Measurements from ENCODE around the gene PPP4R2.

Gene PPP4R2, protein sequence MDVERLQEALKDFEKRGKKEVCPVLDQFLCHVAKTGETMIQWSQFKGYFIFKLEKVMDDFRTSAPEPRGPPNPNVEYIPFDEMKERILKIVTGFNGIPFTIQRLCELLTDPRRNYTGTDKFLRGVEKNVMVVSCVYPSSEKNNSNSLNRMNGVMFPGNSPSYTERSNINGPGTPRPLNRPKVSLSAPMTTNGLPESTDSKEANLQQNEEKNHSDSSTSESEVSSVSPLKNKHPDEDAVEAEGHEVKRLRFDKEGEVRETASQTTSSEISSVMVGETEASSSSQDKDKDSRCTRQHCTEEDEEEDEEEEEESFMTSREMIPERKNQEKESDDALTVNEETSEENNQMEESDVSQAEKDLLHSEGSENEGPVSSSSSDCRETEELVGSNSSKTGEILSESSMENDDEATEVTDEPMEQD
- long read RNA-seq, donor 1, full-length matches to known transcripts, result 24 of 32 reads
- long read RNA-seq, donor 1, partial matches to known transcripts, result 8 of 32 reads
- long read RNA-seq, donor 1, other reads (novel, unspliced or antisense), result 0 of 32 reads
- long read RNA-seq, donor 2, full-length matches to known transcripts, result 14 of 19 reads
- long read RNA-seq, donor 2, partial matches to known transcripts, result 5 of 19 reads
- long read RNA-seq, donor 2, other reads (novel, unspliced or antisense), result 0 of 19 reads
- long read RNA-seq, donor 3, full-length matches to known transcripts, result 9 of 20 reads
- long read RNA-seq, donor 3, partial matches to known transcripts, result 11 of 20 reads
- long read RNA-seq, donor 3, other reads (novel, unspliced or antisense), result 0 of 20 reads
- long read RNA-seq, donor 4, full-length matches to known transcripts, result 21 of 21 reads
- long read RNA-seq, donor 4, partial matches to known transcripts, result 0 of 21 reads
- long read RNA-seq, donor 4, other reads (novel, unspliced or antisense), result 0 of 21 reads
- long read RNA-seq, donor 5, full-length matches to known transcripts, result 29 of 40 reads
- long read RNA-seq, donor 5, partial matches to known transcripts, result 11 of 40 reads
- long read RNA-seq, donor 5, other reads (novel, unspliced or antisense), result 0 of 40 reads
- long read RNA-seq, donor 6, full-length matches to known transcripts, result 17 of 40 reads
- long read RNA-seq, donor 6, partial matches to known transcripts, result 23 of 40 reads
- long read RNA-seq, donor 6, other reads (novel, unspliced or antisense), result 0 of 40 reads
- long read RNA-seq, donor 7, full-length matches to known transcripts, result 44 of 71 reads
- long read RNA-seq, donor 7, partial matches to known transcripts, result 27 of 71 reads
- long read RNA-seq, donor 7, other reads (novel, unspliced or antisense), result 0 of 71 reads
- long read RNA-seq, donor 8, full-length matches to known transcripts, result 18 of 27 reads
- long read RNA-seq, donor 8, partial matches to known transcripts, result 9 of 27 reads
- long read RNA-seq, donor 8, other reads (novel, unspliced or antisense), result 0 of 27 reads

DNA sequence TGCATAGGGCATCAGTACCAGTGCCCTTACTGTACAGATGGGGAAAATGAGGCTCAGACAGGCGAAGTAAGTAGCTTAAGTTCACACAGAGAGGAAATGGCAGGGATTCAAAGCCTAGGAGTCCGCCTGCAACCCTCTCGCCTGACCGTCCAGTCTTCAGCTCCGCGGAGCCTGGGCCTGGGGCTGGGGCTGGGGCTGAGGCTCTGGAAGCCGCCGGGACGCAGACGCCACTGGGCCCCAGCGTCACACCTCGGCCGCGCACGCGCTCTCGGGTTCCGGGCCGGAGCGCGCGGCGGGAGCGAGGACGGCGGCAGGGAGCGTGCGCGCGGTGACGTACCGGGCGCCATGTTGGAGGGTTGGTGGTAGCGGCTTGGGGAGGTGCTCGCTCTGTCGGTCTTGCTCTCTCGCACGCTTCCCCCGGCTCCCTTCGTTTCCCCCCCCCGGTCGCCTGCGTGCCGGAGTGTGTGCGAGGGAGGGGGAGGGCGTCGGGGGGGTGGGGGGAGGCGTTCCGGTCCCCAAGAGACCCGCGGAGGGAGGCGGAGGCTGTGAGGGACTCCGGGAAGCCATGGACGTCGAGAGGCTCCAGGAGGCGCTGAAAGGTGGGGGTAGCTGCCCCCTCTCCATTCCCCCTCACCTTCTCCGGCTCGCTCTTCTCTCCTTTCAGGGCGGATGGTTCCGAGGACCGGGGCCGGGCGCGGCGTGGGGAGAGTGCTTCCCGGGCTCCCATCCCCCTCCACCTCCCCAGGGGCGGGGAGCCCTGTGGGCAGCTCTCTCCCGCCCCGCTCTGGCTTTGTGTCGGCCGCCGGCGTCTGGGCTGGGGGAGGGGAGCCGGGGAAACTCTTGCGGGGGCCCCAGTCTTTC is at the start of gene PPP4R2:
Gene PPP4R2 (plus strand): TSS at position 339 of the 861 bp plus-strand sequence. CDS start 227 bp downstream, at position 566.
- peak; percentile 93 for DNase-seq

DNA sequence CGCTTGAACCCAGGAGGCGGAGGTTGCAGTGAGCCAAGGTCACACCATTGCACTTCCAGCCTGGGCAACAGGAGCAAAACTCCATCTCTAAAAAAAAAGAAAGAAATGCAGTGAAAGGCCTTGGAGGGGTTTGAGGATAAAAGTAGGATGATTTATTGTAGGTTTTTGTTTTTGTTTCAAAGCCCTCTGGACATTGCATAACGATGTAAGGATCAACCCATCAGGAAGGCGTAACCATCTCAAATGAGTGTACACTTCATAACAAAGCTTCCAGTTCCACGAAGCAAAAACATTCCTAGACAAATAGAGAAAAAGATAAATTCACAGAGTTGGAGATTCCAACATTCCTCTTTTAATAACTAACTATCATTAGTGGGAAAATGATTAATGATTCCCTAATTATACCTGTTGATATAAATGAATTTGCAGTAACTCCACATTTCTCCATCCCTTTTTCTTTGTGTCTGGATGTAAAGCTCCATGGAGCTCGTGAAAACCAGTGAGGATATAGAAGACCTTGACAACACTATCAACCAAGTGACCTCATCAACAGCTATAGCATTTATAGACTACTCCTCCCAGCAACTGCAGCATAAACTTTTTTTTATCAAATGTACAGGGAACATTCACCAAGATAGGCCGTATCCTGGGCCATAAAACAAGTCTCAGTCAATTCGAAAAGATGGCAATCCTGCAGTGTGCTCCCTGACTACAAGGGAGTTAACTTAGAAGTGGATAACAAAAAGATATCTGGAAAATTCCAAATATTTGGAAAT is 48.7 kb upstream of the PPP4R2 start:
- DNase-seq, result no peak

DNA sequence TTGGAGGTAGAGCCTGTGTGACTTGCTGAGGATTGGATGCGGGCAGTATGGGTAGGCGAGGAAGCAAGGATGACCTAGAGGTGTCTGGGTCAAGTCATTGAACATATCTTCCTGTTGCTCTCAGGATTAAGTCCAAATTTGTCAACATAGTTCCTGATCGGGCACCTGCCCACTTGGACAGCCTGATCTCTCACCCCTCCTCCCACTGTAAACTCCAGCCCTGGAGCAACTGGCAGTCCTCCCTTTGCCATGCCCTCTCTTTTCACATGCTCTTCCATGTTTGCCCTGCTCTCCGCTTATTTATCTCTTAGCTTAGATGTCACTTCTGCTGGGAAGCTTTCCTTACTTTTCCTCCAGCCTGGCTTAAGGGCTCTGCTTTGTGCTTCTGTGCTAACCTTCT is 47.6 kb upstream of the PPP4R2 start:
- no peak for DNase-seq

DNA sequence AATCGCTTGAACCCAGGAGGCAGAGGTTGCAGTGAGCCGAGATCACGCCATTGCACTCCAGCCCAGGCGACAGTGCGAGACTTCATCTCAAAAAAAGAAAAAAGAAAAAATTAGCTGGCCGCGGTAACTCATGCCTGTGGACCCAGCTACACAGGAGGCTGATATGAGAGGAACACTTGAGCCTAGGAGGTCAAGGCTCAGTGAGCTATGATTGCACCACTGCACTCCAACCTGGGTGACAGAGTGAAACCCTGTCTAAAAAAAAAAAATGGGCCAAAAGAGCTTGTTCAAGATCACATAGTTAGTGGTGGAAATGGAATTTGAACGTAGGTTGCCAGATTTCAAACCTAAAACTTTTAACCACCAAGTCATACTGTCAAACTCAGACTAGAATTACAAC is 46.2 kb upstream of the PPP4R2 start:
- DNase-seq, result no peak

DNA sequence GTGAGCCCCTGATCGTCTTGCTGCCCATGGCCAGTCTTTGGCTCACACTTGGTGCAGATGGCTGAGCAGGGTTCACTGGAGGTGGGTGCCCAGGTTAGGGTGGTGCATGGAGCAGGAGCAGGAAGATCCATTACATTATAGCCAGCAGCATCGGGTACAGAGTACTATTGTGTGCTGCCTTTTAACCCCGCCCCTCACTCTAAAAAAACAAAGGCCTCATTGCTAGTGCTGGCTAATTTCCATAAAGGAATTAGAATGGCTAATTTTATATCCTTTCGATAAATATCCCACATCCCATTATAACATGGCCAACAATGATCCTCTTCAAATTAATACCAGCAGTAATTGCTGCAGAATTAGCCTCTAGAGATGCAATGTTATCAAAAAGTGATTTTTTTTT is 45.8 kb upstream of the PPP4R2 start:
- DNase-seq, result no peak

DNA sequence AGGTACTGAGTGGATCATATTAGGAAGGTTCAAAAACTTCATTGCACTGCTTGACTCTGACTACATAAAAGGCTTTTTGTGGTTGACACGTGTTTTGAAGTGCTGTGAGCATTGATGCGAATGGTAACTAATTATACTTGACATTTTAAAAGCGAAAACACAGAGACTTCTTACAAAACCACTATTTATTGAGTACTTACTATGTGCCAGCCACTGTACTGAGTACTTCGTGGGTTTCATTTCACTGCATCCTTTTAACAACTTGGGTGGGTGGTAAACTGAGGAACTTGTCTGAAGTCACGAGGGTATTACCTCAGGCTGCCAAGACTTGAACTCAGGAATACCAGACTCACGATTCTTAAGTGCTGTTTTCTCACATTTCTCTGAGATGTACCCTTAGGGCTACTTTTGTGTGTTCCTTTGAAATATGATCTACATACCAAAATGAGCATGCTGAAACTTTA is 45.3 kb upstream of the PPP4R2 start:
- DNase-seq, result no peak

DNA sequence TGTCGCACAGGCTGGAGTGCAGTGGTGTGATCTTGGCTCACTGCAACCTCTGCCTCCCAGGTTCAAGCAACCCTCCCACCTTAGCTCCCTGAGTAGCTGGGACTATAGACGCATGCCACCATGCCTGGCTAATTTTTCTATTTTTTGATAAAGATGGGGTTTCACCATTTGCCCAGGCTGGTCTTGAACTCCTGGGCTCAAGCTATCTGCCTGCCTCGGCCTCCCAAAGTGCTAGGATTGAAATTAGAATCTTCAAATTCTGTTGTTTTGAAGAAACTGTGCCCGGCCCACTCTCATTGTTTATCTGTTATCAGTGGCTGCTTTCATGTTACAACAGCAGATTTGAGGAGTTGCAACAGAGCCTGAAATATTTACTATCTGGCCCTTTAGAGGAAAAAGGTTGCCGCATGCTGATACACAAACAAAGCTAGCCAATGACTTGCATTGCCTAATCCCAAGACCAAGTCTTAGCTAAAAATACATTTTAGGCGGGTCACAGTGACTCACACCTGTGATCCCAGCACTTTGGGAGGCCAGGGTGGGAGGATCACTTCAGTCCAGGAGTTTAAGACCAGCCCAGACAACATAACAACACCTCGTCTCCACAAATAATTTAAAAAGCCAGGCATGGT is 43.2 kb upstream of the PPP4R2 start:
- DNase-seq, result no peak

DNA sequence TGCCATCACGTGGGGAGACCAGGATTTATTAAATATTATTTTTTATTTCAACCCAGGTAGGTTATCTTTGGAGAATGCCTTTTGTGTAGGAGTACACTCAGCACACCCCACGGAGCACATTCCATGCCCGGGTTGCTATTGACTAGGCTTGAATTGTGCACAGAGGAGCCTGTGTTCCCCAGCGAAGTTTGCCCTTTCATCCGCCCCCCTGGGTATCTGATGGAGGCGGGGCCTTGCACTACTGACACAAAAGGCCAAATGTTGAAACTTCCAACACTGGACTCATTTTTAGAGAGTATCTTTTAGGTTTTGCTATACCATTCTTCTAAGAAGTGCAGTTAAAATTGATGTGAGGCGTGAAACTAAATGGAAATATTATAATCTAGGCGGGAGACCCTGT is 39.3 kb upstream of the PPP4R2 start:
- DNase-seq, result no peak

DNA sequence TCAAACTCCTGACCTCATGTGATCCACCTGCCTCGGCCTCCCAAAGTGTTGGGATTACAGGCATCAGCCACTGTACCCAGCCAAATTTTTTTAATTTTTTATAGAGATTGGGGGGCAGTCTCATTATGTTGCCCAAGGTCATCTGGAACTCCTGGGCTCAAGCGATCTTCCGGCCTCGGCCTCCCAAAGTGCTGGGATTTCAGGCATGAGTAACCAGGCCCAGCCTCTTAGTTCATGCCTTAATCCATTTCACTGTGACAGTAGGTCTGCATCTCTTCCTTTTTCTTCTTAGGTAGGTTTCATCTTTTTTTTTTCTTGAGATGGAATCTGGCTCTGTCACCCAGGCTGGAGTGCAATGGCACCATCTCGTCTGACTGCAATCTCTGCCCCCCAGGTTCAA is 37.3 kb upstream of the PPP4R2 start:
- DNase-seq, result no peak

DNA sequence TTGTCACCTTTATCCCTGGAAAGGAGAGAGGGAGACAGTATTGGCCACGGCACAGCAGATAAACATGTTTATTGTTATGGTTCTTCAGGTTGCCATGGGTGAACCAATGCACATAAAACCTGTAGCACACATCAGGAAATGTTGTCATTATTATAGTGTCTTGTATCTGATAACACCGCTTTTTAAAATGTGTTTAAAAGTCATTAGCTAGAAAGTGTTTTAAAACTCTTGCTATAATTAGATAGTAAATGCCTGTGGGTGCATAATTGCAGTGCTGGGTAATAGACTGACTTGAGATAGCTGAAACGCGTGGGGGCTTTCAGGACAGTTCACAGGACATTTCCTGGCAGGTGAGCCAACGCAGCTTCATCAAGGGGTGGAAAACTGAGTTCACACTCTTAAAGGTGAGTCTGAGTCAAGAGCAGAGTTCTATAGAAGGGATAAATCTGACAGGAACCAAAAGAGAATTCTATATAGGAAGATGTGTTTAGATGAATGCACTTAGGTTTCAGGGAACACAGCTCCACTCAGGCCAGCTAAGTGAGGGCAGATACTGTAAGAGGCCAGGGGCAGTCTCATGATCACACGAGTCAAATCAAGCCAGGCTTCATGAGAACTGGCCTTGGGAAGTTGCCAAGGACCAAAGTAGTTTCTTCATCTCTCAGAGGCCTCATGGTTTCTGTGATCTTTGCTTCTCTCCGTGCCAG is 35.6 kb upstream of the PPP4R2 start:
- DNase-seq, result no peak

DNA sequence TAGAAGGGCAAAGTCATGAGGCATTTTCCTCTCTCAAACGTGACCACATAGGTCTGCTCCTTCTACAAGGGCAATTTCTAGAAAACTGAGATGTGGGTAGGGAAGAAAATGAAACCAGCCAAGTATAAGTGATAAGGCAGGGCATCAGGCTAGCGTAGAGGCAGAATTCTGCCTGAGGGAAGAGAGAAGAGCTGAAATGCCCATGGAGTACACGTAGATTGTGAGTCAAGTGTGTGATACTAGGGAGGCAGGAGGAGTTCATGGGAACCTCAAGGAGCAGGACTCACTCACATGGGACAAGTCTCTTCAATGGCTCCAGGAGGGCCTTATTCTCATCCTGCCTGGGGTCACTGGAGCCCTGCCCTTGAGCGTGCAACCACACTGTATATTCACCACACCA is 34.9 kb upstream of the PPP4R2 start:
- no peak for DNase-seq

DNA sequence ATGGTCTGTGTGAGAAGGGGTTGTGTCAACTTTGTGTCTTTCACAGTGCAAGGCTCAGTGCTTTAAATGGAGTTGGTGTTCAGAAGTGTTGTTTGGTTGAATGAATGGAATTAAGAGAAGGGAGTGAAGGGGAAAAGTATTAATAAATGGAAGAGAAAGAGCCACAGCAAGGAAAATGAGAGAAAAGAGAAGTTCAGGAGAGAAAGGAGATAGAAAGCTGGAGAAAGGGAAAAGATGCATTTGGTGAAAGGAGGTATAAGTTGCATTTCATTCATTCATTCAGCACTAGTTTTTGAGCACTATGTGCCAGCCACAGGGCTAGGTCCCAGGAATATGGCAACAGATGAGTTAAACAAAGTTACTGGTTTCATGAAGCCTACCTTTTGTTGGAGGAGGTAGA is 34.3 kb upstream of the PPP4R2 start:
- DNase-seq, result no peak

DNA sequence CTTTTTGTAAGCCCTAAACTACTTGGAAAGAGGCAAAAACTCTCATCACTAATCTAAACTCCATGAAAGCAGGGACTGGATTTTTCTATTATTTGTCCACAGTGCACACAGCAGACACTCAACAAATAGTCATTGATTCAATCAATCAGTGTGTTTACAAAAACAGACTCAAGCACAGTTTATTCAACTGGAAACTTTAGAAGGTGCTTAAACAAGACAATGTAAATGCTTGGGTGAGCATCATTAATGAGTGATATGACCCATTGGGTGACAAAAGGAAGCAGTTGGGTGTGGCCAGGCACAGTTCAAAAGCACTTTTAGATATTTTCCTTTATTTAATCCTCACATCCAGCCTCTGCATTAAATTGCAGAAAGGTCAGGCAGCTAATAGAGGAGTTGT is 32.0 kb upstream of the PPP4R2 start:
- DNase-seq, result no peak

DNA sequence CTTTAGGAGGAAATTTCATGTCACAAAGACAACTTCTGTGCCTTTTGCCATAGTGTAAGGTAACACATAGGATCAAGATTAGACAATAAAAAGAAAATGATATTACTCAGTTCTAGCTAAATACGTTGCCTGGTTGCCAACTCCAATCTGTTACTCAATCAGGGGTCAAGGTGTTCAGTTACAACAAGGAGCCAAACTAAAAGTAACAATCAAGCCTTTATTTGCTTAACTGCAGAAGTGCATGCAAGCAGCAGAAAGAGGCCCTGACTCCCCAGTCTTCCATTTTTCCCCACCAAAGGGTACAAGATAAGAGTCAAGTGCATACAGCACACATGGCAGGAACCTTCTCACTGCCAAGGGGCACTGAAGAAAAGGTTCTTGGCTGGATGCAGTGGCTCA is 28.3 kb upstream of the PPP4R2 start:
- no peak for DNase-seq

DNA sequence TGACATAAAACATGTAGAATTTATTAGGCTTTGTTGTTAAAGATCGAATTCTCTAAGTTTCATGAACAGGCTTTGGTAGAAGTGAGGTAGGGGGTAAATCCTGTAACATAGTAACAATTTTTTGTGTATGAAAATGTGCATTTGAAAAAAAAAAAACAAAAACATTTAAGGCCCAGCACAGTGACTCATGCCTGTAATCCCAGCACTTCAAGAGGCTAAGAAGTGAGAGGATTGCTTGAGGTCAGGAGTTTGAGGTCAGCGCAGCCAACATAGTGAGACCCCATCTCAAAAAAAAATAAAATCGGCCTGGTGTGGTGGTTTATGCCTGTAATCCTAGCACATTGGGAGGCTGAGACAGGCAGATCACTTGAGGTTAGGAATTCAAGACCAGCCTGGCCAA is 26.8 kb upstream of the PPP4R2 start:
- DNase-seq, result no peak

DNA sequence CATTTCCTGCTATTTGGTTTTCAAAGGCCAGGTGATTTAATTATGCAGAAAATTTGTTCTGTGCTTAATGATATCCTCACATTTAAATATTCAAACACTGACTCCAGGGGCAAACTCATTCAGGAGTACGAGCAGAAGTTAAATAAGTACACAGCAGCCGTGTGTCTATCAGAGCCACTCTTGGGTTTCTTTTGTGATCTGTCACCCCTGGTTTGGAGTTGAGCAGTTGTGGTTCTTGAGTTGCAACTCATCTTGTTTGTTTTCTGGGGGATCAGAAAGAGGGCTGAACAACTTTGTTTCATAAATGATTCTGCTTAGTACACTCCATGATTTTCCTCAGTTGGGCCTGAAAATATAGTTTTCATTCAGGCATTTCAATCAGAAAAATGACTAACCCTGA is 25.7 kb upstream of the PPP4R2 start:
- DNase-seq, result no peak

DNA sequence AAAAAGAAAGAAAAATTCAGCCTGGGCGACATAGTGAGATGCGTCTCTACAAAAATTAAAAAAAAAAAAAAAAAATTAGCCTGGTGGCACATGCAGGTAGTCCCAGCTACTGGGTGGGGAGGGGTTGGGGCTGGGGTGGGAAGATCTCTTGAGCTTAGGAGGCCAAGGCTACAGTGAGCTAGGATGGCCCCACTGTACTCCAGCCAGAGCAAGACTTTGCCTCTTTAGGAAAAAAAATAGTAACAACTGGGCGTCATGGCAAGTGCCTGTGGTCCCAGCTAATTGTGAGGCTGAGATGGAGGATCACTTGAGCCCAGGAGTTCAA is 23.9 kb upstream of the PPP4R2 start:
- no peak for DNase-seq

DNA sequence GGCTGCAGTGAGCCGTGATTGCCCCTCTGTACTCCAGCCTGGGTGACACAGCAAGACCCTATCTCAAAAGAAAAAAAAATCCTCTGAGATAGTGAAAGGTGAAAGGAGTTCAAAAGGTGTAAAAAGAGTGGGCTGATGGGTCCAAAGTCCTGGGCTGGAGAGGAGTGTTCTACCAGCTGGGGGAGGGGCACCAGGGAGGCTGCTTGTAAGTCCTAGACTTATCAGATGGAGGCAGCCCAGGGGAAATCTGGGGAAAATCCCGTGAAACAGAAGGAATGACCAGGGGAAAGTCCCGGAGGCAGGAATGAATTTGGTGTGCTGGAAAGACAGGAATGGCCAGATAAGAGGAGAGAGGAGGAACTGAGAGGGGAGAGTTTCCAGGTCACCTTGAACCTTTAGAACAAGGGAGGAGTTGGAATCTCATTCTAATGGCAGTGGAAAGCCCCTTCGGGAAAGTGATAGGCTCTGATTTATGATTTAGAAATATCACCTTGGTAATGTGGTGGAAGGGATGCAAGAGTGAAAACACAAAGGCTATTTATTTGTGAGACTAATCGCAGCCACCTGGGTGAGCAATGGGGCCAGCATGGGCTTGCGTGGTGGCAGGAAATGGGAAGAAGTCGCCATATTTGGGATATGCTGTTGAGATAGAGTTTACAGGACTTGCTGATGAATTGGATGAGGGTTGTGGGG is 23.4 kb upstream of the PPP4R2 start:
- no peak for DNase-seq

DNA sequence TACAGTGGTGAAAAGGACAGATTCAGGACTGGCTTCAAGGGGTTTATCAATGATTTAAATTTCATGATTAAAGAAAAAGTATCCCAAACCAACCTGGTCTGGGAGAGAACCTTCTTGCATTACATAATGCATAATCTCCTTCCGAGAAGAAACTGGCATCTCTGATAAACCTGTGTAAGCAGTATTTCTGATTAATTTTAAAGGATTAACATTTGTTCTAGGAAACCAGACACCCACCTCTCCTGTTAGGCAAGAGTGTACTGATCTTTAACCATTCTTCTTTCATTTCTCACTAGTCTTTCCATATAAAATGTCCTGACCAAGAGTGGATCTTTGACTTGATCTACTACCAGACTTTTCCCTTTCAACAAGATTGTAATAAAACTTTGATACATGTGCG is 22.8 kb upstream of the PPP4R2 start:
- no peak for DNase-seq
